Peyer's patch (tissue), 4 donors: ENCODE data around the gene KDELR3. TPM values are rescaled to one million over a fixed set of nuclear protein-coding genes. Genes with fewer than 3 reads are reported as not detected.

Experiments used
- DNase-seq, 3 donors: peaks; one replicate each; pipeline ENCODE4 v3.0.0-alpha.2; 2017 to 2019
- H3K27ac ChIP-seq, 4 donors: fragments of 200-600 bp; sonication (generic); one replicate each; pipeline ENCODE4 v1.5.1; 2016 to 2019
- H3K27me3 ChIP-seq, 2 donors: fragments of 200-600 bp; sonication (generic); one replicate each; pipeline ENCODE4 v1.5.1; 2019
- H3K36me3 ChIP-seq, 3 donors: fragments of 200-600 bp; sonication (generic); one replicate each; pipeline ENCODE4 v1.5.1; 2016 to 2019
- H3K4me1 ChIP-seq, 4 donors: fragments of 200-600 bp; sonication (generic); one replicate each; pipeline ENCODE4 v1.5.1; 2016 to 2019
- H3K4me3 ChIP-seq, 4 donors: fragments of 200-600 bp; sonication (generic); 1 replicate in 3 of 4; 2 replicates in 1 of 4; pipeline ENCODE4 v1.5.1; 2016 to 2019; ENCODE audit warnings: mild to moderate bottlenecking in 1 of 4
- H3K9me3 ChIP-seq, 4 donors: fragments of 200-600 bp; sonication (generic); one replicate each; pipeline ENCODE4 v1.5.1; 2016 to 2019; ENCODE audit warnings: mild to moderate bottlenecking in 1 of 4
- POLR2A ChIP-seq, 2 donors: fragments of 450-650 bp; IDR thresholded peaks; one replicate each; pipeline ENCODE4 v1.5.1; 2017; ENCODE audit warnings: antibody characterized with exemption in 2 of 2, mild to moderate bottlenecking in 2 of 2, moderate library complexity in 2 of 2
- total RNA-seq, 4 donors: library from RNA; depleted of rRNA; stranded (reverse); fragments of >200 nt; gene quantifications; one replicate each; pipeline ENCODE4 v1.1.0, GENCODE V29; 2016
- TF ChIP-seq, protein P1 (sequence below), 6 experiments: fragments of 450-650 bp in 4 of 6; fragments of 200-600 bp in 2 of 6; sonication (generic) in 1 of 6; IDR thresholded peaks; one replicate each; pipeline ENCODE4 v1.5.1; 2017 to 2019; ENCODE audit warnings: antibody characterized with exemption in 6 of 6, mild to moderate bottlenecking in 3 of 6, moderate library complexity in 1 of 6

The KDELR3 gene
- total RNA-seq, 4 donors from 2014 or later, result 2.5 to 20.0 (median 16.6) TPM

DNA sequence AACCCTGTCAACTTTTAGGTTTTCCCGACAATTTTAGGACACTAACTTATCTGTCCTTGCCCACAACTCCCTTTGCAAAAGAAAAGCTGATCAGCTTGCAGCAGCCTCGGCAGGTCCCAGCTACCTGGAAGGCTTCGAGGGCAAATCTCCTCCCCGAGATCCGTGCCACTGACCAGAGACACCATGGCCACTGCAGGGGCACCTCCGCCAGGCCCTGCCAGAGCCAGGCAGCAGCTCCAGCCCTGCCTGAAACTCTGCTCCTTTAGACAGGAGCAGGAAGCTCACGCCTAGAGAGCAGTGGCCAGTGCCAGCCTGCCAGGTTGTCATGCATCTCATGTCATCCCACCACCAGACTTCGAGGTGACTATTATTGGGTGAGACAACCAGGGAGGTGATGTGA lies 34.0 kb upstream of the KDELR3 start:
- H3K27me3 ChIP-seq, result no peaks in the 10 kb centered on the region
- no peaks in the 10 kb centered on the region for H3K36me3 ChIP-seq
- H3K4me3 ChIP-seq, result no peak overlapping the region
- H3K9me3 ChIP-seq, result no peaks in the 10 kb centered on the region
- TF ChIP-seq, protein P1, sequence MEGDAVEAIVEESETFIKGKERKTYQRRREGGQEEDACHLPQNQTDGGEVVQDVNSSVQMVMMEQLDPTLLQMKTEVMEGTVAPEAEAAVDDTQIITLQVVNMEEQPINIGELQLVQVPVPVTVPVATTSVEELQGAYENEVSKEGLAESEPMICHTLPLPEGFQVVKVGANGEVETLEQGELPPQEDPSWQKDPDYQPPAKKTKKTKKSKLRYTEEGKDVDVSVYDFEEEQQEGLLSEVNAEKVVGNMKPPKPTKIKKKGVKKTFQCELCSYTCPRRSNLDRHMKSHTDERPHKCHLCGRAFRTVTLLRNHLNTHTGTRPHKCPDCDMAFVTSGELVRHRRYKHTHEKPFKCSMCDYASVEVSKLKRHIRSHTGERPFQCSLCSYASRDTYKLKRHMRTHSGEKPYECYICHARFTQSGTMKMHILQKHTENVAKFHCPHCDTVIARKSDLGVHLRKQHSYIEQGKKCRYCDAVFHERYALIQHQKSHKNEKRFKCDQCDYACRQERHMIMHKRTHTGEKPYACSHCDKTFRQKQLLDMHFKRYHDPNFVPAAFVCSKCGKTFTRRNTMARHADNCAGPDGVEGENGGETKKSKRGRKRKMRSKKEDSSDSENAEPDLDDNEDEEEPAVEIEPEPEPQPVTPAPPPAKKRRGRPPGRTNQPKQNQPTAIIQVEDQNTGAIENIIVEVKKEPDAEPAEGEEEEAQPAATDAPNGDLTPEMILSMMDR (IDR thresholded peaks at IDR 0.05), result no peak
- no peak for TF ChIP-seq POLR2A (IDR thresholded peaks at IDR 0.05)
- no peak for DNase-seq
- H3K4me1 ChIP-seq, result peaks cover 0 to 5% (median 0%) of the 10 kb centered on the region in 4 donors
- H3K27ac ChIP-seq, result no peak overlapping the region

DNA sequence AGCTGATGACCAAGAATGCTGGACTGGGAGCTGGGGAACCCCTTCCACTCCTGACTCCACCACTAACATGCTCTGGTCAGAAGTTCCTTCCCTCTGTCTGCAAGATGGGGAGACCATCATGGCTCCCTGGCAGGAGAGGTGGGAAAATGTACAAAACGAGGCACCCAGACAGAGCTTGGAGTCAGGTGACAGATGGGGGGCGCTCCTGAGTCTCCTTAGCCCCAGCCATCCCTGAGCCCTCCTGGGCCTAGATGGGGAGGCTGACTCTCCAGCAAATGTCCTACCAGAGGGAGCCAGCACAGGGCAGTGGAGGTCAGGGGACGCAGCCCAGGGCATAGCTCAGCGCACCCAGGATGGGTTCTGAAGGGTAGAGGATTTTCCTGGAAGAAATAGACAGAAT lies 32.9 kb upstream of the KDELR3 start:
- no peak overlapping the region for H3K27ac ChIP-seq

DNA sequence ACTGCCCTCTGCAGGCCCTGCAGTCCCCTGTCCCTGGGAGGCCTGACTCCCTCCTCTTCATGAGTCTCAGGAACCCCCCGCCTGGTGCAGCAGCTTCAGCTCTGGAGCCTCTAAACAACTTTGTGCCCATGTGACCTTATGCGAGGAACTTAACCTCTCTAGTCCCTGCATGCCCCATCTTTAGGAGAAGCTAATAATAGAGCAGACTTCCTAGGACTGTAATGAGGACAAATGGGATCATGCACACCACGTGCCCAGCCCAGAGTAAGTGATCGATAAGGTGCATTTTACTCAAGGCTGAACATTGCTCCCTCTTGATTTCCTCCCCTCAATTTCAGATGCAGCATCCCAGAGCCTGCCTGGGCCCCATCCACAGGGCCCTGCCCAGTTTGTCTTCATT lies 31.9 kb upstream of the KDELR3 start:
- H3K27me3 ChIP-seq, result no peaks in the 10 kb centered on the region
- H3K9me3 ChIP-seq, result no peaks in the 10 kb centered on the region
- no peak overlapping the region for H3K27ac ChIP-seq
- H3K36me3 ChIP-seq, result no peaks in the 10 kb centered on the region
- H3K4me1 ChIP-seq, result no peaks in the 10 kb centered on the region
- TF ChIP-seq, protein P1 (IDR thresholded peaks at IDR 0.05), result no peak
- TF ChIP-seq POLR2A (IDR thresholded peaks at IDR 0.05), result no peak
- H3K4me3 ChIP-seq, result no peak overlapping the region
- no peak for DNase-seq

More for the DNA sequence above, 32.9 kb upstream of the KDELR3 start:
- H3K9me3 ChIP-seq, result no peaks in the 10 kb centered on the region
- no peaks in the 10 kb centered on the region for H3K4me1 ChIP-seq
- no peak for DNase-seq
- H3K27me3 ChIP-seq, result no peaks in the 10 kb centered on the region
- H3K36me3 ChIP-seq, result no peaks in the 10 kb centered on the region
- TF ChIP-seq, protein P1 (IDR thresholded peaks at IDR 0.05), result no peak
- TF ChIP-seq POLR2A (IDR thresholded peaks at IDR 0.05), result no peak
- H3K4me3 ChIP-seq, result no peak overlapping the region

DNA sequence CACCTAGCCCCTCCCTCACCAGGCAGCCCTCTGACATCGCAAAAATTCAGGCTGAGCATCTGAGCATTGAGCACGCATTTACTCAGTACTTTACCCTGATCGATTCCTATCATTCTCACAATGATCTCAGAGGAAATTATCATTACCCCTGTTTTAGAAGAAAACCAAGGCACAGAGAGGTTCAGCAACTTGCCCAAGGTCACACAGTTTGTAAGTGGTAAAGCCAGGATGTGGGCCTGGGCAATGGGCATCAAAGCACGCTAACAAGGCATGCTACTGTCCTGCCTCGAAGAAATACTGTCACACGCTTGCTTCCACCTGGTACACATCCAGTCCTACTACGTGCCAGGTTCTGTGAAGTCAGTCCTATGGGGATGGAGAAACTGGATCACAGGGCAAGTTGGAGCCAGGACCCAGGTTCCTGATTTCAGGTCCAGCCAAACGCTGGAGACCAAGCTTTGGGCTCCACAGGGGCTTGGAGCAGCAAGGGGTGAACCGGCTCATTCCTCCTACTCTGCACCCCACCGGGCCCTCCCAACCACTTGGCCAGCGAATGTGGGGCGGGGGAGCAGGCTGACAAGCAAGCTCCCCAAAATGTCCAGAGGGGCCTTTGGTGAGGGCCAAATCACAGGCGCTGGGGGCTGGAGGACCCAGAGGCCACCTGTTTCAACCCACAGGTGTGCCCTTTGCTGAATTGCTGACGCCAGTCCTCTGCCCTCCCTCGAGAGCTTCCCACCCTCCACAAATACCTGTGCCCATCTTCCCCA lies 31.1 kb upstream of the KDELR3 start:
- no peaks in the 10 kb centered on the region for H3K36me3 ChIP-seq
- no peaks in the 10 kb centered on the region for H3K27me3 ChIP-seq
- H3K27ac ChIP-seq, result no peak overlapping the region
- H3K4me1 ChIP-seq, result no peaks in the 10 kb centered on the region
- DNase-seq, result no peak
- H3K9me3 ChIP-seq, result no peaks in the 10 kb centered on the region
- H3K4me3 ChIP-seq, result no peak overlapping the region
- no peak for TF ChIP-seq POLR2A (IDR thresholded peaks at IDR 0.05)
- TF ChIP-seq, protein P1 (IDR thresholded peaks at IDR 0.05), result no peak

DNA sequence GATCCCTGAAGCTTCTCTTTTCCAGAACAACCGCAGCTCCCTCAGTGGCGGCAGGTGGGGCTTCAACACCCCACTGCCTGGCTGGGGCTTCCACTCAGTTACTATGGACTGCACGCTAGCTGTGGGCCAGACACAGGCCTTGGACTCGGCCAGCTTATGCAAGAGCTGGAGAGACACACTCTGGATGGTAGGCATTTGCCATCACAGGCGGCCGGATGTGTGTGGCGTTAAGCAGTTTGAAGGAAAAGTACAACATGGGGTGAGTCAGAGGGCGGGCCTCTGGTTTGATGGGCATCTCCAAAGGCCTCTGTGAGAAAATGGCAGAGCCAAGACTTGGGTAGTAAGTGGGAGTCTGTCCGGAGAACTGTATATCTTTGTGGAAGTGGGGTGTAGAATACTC lies 30.5 kb upstream of the KDELR3 start:
- Histone ChIP-seq H3K36me3 (no peaks in the 10 kb centered on the region), H3K9me3 (no peaks in the 10 kb centered on the region), H3K4me1 (no peaks in the 10 kb centered on the region), H3K27ac (no peak overlapping the region), H3K4me3 (no peak overlapping the region), H3K27me3 (no peaks in the 10 kb centered on the region)
- DNase-seq, result no peak
- TF ChIP-seq, protein P1 (IDR thresholded peaks at IDR 0.05), result no peak
- no peak for TF ChIP-seq POLR2A (IDR thresholded peaks at IDR 0.05)
